Measurements from ENCODE around the gene ARHGAP8. TPM values are rescaled to one million over a fixed set of nuclear protein-coding genes. Genes with fewer than 3 reads are reported as not detected.
A peak's percentile ranks its signal among the peaks of the same experiment; 100 is the strongest.

The ARHGAP8 gene
- total RNA-seq, result 10 to 100 TPM; 14.9 to 38.8 (median 18.3) TPM

- peak within 1 kb of the TSS; percentile 35 to 67 (median 54) for H3K4me3 ChIP-seq
- DNase-seq, result peak in 2 of 3 donors; percentile 62 to 85
- H3K4me1 ChIP-seq, result peaks cover 0 to 20% (median 3%) of the 10 kb centered on the region in 4 donors
- no peaks in the 10 kb centered on the region for H3K9me3 ChIP-seq
- H3K27ac ChIP-seq, result peak within 1 kb of the TSS in 3 of 4 donors; percentile 46 to 72 (median 63)
- TF ChIP-seq POLR2A (IDR thresholded peaks at IDR 0.05), result no peak
- TF ChIP-seq CTCF (IDR thresholded peaks at IDR 0.05), result no peak
- H3K27me3 ChIP-seq, result peaks cover 0 to 7% of the 10 kb centered on the region in 2 donors
- no peaks in the 10 kb centered on the region for H3K36me3 ChIP-seq
These were observed at the start of gene ARHGAP8 for GRCh38 chr22:44752285-44753188. ARHGAP8 (plus strand) TSS chr22:44752575; CDS start chr22:44786528, 33,953 bp downstream.

DNA sequence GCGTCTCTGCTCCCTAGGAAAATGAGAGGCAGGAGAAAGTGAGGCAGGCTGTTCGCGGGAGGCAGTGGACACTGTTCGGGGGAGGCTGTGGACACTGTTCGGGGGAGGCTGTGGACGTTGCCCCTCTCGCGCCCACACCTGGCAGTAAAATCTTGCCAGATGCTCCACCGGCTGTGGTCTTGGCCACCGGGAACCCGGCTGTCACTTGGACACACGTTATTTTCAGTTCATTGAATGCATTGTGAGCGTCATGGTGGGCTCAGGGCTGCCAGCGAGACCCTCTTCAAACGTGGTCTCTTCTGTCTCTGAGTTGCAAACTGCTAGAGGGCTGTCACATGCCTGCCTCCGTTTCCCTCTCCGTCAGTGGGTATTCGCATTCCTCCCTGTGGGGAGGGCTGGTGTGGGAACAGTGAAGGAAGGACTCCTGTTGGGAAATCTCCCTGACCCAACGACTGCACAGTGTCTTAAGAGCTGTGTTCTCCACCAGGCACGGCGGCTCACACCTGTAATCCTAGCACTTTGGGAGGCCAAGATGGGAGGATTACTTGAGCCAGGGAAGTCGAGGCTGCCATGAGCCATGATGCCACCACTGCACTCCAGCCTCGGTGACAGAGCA lies 49.0 kb upstream of the ARHGAP8 start:
- Histone ChIP-seq H3K27ac (peak overlapping the region in 3 of 4 donors; percentile 63 to 75 (median 73)), H3K4me3 (peak overlapping the region; percentile 67 to 89 (median 84)), H3K4me1 (peaks cover 0 to 28% (median 8%) of the 10 kb centered on the region in 4 donors), H3K36me3 (no peaks in the 10 kb centered on the region), H3K27me3 (no peaks in the 10 kb centered on the region), H3K9me3 (no peaks in the 10 kb centered on the region)
- no peak for DNase-seq
- TF ChIP-seq POLR2A (IDR thresholded peaks at IDR 0.05) (no peak), CTCF (IDR thresholded peaks at IDR 0.05) (no peak)

GRCh38 chr22:44704159-44705021 lies 48.0 kb upstream of the ARHGAP8 start:
- H3K27me3 ChIP-seq, result no peaks in the 10 kb centered on the region
- no peaks in the 10 kb centered on the region for H3K36me3 ChIP-seq
- H3K4me1 ChIP-seq, result peaks cover 0 to 28% (median 8%) of the 10 kb centered on the region in 4 donors
- no peak overlapping the region for H3K27ac ChIP-seq
- no peaks in the 10 kb centered on the region for H3K9me3 ChIP-seq
- TF ChIP-seq POLR2A (IDR thresholded peaks at IDR 0.05) (no peak), CTCF (IDR thresholded peaks at IDR 0.05) (no peak)
- no peak for DNase-seq
- no peak overlapping the region for H3K4me3 ChIP-seq

DNA sequence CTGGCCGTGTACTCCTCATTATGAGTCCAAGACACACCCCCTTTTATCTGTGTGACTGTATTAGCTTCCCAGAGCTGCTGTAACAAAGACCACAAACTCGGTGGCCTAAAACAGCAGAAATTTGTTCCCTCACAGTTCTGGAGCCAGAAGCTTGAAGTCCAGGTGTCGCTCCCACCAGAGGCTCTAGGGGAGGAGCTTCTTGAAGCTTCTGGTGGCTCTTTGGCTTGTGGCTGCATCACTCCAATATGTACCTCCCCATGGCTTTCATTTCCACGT lies 47.4 kb upstream of the ARHGAP8 start:
- H3K9me3 ChIP-seq, result no peaks in the 10 kb centered on the region
- peaks cover 0 to 30% (median 8%) of the 10 kb centered on the region in 4 donors for H3K4me1 ChIP-seq
- no peak for DNase-seq
- no peaks in the 10 kb centered on the region for H3K36me3 ChIP-seq
- no peak overlapping the region for H3K4me3 ChIP-seq
- no peaks in the 10 kb centered on the region for H3K27me3 ChIP-seq
- TF ChIP-seq POLR2A (IDR thresholded peaks at IDR 0.05) (no peak), CTCF (IDR thresholded peaks at IDR 0.05) (no peak)
- H3K27ac ChIP-seq, result no peak overlapping the region

DNA sequence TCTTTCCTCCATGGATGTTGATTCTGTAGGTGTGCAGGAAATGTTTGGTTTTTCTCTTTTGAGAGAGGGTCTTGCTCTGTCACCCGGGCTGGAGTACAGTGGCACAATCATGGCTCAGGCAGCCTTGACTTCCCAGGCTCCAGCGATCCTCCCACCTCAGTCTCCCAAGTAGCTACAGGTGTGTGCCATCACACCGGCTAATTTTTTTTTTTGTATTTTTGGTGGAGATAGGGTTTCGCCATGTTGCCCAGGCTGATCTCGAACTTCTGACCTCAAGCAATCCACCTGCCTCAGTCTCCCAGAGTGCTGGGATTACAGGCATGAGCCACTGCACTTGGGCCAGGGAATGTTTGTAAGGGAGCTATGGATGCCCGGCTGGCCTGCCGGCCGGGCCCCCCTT lies 45.9 kb upstream of the ARHGAP8 start:
- Histone ChIP-seq H3K9me3 (no peaks in the 10 kb centered on the region), H3K27ac (no peak overlapping the region), H3K36me3 (no peaks in the 10 kb centered on the region), H3K4me3 (no peak overlapping the region), H3K4me1 (peaks cover 6 to 43% (median 22%) of the 10 kb centered on the region in 4 donors), H3K27me3 (no peaks in the 10 kb centered on the region)
- no peak for TF ChIP-seq CTCF (IDR thresholded peaks at IDR 0.05)
- no peak for TF ChIP-seq POLR2A (IDR thresholded peaks at IDR 0.05)
- DNase-seq, result no peak
